ENCODE measurements around the gene RNASEL.

RNASEL gene

GRCh38 chr1:182630586-182630985, 41.5 kb upstream of the RNASEL start:
- Histone ChIP-seq H3K9me3 (ENCODE audit: control insufficient read depth, low read length) (no peaks in the 10 kb centered on the region), H3K27ac (ENCODE audit: insufficient read depth, low read depth, low read length, poor library complexity, severe bottlenecking) (no peak overlapping the region), H3K27me3 (ENCODE audit: control insufficient read depth, insufficient read depth, low read length, poor library complexity, severe bottlenecking) (no peaks in the 10 kb centered on the region), H3K4me1 (ENCODE audit: control insufficient read depth, insufficient read depth, low read length) (peaks cover 42% of the 10 kb centered on the region), H3K36me3 (ENCODE audit: control insufficient read depth, insufficient read depth, low read length) (no peaks in the 10 kb centered on the region), H3K4me3 (ENCODE audit: insufficient read depth, low read depth, low read length) (no peak overlapping the region)
- 86 to 94% methylated on average over 1 of the region's 1 CpG for WGBS, 2 experiments

DNA sequence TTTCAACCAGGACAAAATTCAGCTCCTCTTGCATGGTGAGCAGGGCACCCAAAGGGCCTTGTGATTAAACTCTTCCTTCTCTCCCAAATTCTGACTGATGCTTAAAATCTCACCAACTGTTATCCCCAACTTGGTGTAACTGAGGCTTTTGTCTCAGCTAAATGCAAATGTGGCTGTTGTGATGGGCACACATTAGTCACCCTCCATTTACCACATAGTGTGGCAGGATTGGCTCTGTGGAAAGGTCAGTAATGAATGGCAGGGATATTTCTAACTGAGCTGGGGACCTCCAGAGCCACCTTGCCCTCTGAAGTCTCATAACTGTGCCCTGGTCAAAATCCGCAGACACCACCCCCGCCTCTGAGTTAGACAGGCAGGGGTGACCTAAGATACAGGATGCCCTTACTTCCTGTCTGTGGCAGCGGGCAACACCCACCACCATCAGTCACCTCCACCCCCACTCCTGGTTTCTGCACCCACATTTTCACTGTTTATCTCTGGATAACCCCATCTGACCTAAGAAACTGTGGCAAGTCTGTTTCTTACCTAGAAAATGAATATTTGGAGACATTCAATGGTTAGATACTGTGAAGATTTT, 40.5 kb upstream of the RNASEL start:
- no peaks in the 10 kb centered on the region for H3K36me3 ChIP-seq (ENCODE audit: control insufficient read depth, insufficient read depth, low read length)
- no peak overlapping the region for H3K4me3 ChIP-seq (ENCODE audit: insufficient read depth, low read depth, low read length)
- H3K27me3 ChIP-seq (ENCODE audit: control insufficient read depth, insufficient read depth, low read length, poor library complexity, severe bottlenecking): no peaks in the 10 kb centered on the region
- H3K9me3 ChIP-seq (ENCODE audit: control insufficient read depth, low read length): no peaks in the 10 kb centered on the region
- no peak overlapping the region for H3K27ac ChIP-seq (ENCODE audit: insufficient read depth, low read depth, low read length, poor library complexity, severe bottlenecking)
- 92 to 97% methylated on average over 3 of the region's 3 CpGs for WGBS, 2 experiments
- H3K4me1 ChIP-seq (ENCODE audit: control insufficient read depth, insufficient read depth, low read length): peaks cover 37% of the 10 kb centered on the region

- H3K27ac ChIP-seq (ENCODE audit: insufficient read depth, low read depth, low read length, poor library complexity, severe bottlenecking): no peak overlapping the region
- WGBS, 2 experiments: 70 to 75% methylated on average over 2 of the region's 2 CpGs
- H3K36me3 ChIP-seq (ENCODE audit: control insufficient read depth, insufficient read depth, low read length): no peaks in the 10 kb centered on the region
- H3K27me3 ChIP-seq (ENCODE audit: control insufficient read depth, insufficient read depth, low read length, poor library complexity, severe bottlenecking): no peaks in the 10 kb centered on the region
- no peaks in the 10 kb centered on the region for H3K9me3 ChIP-seq (ENCODE audit: control insufficient read depth, low read length)
- peaks cover 32% of the 10 kb centered on the region for H3K4me1 ChIP-seq (ENCODE audit: control insufficient read depth, insufficient read depth, low read length)
- H3K4me3 ChIP-seq (ENCODE audit: insufficient read depth, low read depth, low read length): no peak overlapping the region
Observed at GRCh38 chr1:182629080-182629479, 40.0 kb upstream of the RNASEL start.

DNA sequence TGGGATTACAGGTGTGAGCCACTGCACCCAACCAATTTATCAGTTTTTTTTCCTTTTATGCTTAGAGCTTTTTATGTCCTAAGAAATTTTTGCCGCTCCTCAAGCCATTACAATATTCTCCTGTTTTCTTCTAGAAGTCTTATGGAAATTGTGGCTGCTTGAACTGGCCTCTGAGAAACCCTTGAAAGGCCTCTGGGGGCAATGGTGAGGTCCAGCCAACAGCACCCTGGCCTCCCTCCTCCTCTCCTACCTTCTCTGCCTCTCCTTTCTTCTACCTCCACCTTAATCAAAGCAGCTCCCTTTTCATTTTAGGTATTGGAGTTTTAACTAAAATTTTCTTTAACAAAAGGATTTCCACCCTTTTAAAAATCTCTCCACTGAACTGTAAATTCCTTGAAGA, 39.6 kb upstream of the RNASEL start:
- no peaks in the 10 kb centered on the region for H3K9me3 ChIP-seq (ENCODE audit: control insufficient read depth, low read length)
- peaks cover 31% of the 10 kb centered on the region for H3K4me1 ChIP-seq (ENCODE audit: control insufficient read depth, insufficient read depth, low read length)
- no peak overlapping the region for H3K27ac ChIP-seq (ENCODE audit: insufficient read depth, low read depth, low read length, poor library complexity, severe bottlenecking)
- no peaks in the 10 kb centered on the region for H3K27me3 ChIP-seq (ENCODE audit: control insufficient read depth, insufficient read depth, low read length, poor library complexity, severe bottlenecking)
- no peak overlapping the region for H3K4me3 ChIP-seq (ENCODE audit: insufficient read depth, low read depth, low read length)
- 88 to 100% methylated on average over 1 of the region's 1 CpG for WGBS, 2 experiments
- H3K36me3 ChIP-seq (ENCODE audit: control insufficient read depth, insufficient read depth, low read length): no peaks in the 10 kb centered on the region

- Histone ChIP-seq H3K9me3 (ENCODE audit: control insufficient read depth, low read length) (no peaks in the 10 kb centered on the region), H3K27me3 (ENCODE audit: control insufficient read depth, insufficient read depth, low read length, poor library complexity, severe bottlenecking) (no peaks in the 10 kb centered on the region)
- WGBS, 2 experiments: 100% methylated on average over 1 to 2 of the region's 2 CpGs
Observed at GRCh38 chr1:182627622-182628021, 38.6 kb upstream of the RNASEL start.

GRCh38 chr1:182626527-182626926, 37.5 kb upstream of the RNASEL start:
- no peak overlapping the region for H3K4me3 ChIP-seq (ENCODE audit: insufficient read depth, low read depth, low read length)
- H3K36me3 ChIP-seq (ENCODE audit: control insufficient read depth, insufficient read depth, low read length): no peaks in the 10 kb centered on the region
- H3K4me1 ChIP-seq (ENCODE audit: control insufficient read depth, insufficient read depth, low read length): peaks cover 24% of the 10 kb centered on the region
- H3K27ac ChIP-seq (ENCODE audit: insufficient read depth, low read depth, low read length, poor library complexity, severe bottlenecking): no peak overlapping the region
- H3K27me3 ChIP-seq (ENCODE audit: control insufficient read depth, insufficient read depth, low read length, poor library complexity, severe bottlenecking): no peaks in the 10 kb centered on the region
- H3K9me3 ChIP-seq (ENCODE audit: control insufficient read depth, low read length): no peaks in the 10 kb centered on the region
- WGBS, 2 experiments: 94 to 97% methylated on average over 1 of the region's 1 CpG

More at GRCh38 chr1:182627622-182628021, 38.6 kb upstream of the RNASEL start:
- no peak overlapping the region for H3K27ac ChIP-seq (ENCODE audit: insufficient read depth, low read depth, low read length, poor library complexity, severe bottlenecking)
- H3K4me1 ChIP-seq (ENCODE audit: control insufficient read depth, insufficient read depth, low read length): peaks cover 24% of the 10 kb centered on the region
- H3K36me3 ChIP-seq (ENCODE audit: control insufficient read depth, insufficient read depth, low read length): no peaks in the 10 kb centered on the region
- H3K4me3 ChIP-seq (ENCODE audit: insufficient read depth, low read depth, low read length): no peak overlapping the region

- Histone ChIP-seq H3K4me3 (ENCODE audit: insufficient read depth, low read depth, low read length) (no peak overlapping the region), H3K27me3 (ENCODE audit: control insufficient read depth, insufficient read depth, low read length, poor library complexity, severe bottlenecking) (no peaks in the 10 kb centered on the region), H3K9me3 (ENCODE audit: control insufficient read depth, low read length) (no peaks in the 10 kb centered on the region), H3K4me1 (ENCODE audit: control insufficient read depth, insufficient read depth, low read length) (peaks cover 20% of the 10 kb centered on the region), H3K27ac (ENCODE audit: insufficient read depth, low read depth, low read length, poor library complexity, severe bottlenecking) (no peak overlapping the region), H3K36me3 (ENCODE audit: control insufficient read depth, insufficient read depth, low read length) (no peaks in the 10 kb centered on the region)
- 53 to 63% methylated on average over 1 of the region's 1 CpG for WGBS, 2 experiments
Observed at GRCh38 chr1:182625719-182626504, 36.9 kb upstream of the RNASEL start.

GRCh38 chr1:182625024-182625423, 36.0 kb upstream of the RNASEL start:
- Histone ChIP-seq H3K27me3 (ENCODE audit: control insufficient read depth, insufficient read depth, low read length, poor library complexity, severe bottlenecking) (no peaks in the 10 kb centered on the region), H3K27ac (ENCODE audit: insufficient read depth, low read depth, low read length, poor library complexity, severe bottlenecking) (no peak overlapping the region), H3K9me3 (ENCODE audit: control insufficient read depth, low read length) (no peaks in the 10 kb centered on the region), H3K4me3 (ENCODE audit: insufficient read depth, low read depth, low read length) (no peak overlapping the region), H3K36me3 (ENCODE audit: control insufficient read depth, insufficient read depth, low read length) (no peaks in the 10 kb centered on the region), H3K4me1 (ENCODE audit: control insufficient read depth, insufficient read depth, low read length) (peaks cover 12% of the 10 kb centered on the region)
- 90 to 94% methylated on average over 3 of the region's 3 CpGs for WGBS, 2 experiments

DNA sequence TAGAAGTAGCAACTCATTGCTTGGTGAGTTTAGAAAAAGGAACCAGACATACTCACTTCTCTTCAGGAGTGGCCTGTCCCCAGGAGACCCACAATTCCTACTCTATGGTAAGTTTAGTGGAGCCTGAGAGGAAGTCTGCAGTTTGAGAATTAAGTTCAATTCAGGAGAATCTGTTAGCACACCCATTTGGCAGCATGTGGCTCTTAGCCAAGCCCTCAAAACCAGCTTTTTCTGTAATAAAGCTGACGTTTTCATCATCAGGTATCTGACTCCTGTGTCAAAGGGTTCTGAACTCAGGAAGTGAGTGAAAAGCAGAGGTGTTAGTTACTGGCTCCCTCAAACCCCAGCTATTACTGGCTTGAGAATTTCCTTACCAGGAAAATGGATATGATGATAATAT, 35.5 kb upstream of the RNASEL start:
- no peak overlapping the region for H3K27ac ChIP-seq (ENCODE audit: insufficient read depth, low read depth, low read length, poor library complexity, severe bottlenecking)
- H3K9me3 ChIP-seq (ENCODE audit: control insufficient read depth, low read length): no peaks in the 10 kb centered on the region
- no peaks in the 10 kb centered on the region for H3K27me3 ChIP-seq (ENCODE audit: control insufficient read depth, insufficient read depth, low read length, poor library complexity, severe bottlenecking)
- 85 to 87% methylated on average over 1 of the region's 1 CpG for WGBS, 2 experiments
- no peak overlapping the region for H3K4me3 ChIP-seq (ENCODE audit: insufficient read depth, low read depth, low read length)
- peaks cover 9% of the 10 kb centered on the region for H3K4me1 ChIP-seq (ENCODE audit: control insufficient read depth, insufficient read depth, low read length)
- no peaks in the 10 kb centered on the region for H3K36me3 ChIP-seq (ENCODE audit: control insufficient read depth, insufficient read depth, low read length)

DNA sequence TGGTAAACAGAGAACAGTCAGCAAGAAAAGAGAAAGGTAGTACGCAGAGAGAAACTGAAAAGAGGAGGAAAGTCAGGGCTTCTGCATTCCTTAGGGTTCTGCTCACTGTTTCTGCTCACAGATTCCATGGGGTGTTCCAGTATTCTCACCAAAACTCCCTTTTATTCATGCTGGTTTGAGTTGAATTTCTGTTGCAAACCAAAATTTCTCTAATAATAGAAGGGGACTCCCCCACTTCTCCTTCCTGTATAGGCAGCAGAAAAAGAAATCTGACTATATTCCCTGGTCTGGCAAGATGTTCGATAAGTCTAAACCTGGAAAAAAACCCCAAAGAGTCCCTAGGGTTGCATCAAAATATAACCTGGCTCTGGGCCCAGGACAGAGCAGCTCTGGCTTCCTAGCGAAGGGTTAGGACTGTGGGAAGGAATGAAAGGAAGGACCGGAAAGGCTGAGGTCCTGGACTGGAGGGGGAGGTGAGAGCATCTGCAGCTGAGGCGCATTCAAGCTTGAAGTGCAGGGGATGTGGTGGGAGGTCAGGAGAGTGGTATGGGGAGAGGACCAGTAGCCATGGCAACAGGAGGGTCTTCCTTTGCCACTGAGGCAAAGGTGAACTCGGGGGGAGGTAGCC, 34.0 kb upstream of the RNASEL start:
- Histone ChIP-seq H3K36me3 (ENCODE audit: control insufficient read depth, insufficient read depth, low read length) (no peaks in the 10 kb centered on the region), H3K27ac (ENCODE audit: insufficient read depth, low read depth, low read length, poor library complexity, severe bottlenecking) (no peak overlapping the region), H3K27me3 (ENCODE audit: control insufficient read depth, insufficient read depth, low read length, poor library complexity, severe bottlenecking) (no peaks in the 10 kb centered on the region), H3K4me1 (ENCODE audit: control insufficient read depth, insufficient read depth, low read length) (peaks cover 5% of the 10 kb centered on the region), H3K4me3 (ENCODE audit: insufficient read depth, low read depth, low read length) (no peak overlapping the region), H3K9me3 (ENCODE audit: control insufficient read depth, low read length) (no peaks in the 10 kb centered on the region)
- 82 to 84% methylated on average over 6 of the region's 6 CpGs for WGBS, 2 experiments

Data from ectodermal cell (in vitro differentiated cells).